Fibroblast of villous mesenchyme (primary cell): ENCODE measurements around the gene LMF2. TPM values are rescaled to one million over a fixed set of nuclear protein-coding genes. Genes with fewer than 3 reads are reported as not detected.

Experiments
- DNase-seq: peaks from one replicate; pipeline ENCODE4 v3.0.0-alpha.2; 2010; ENCODE audit warnings: low read depth
- H3K4me3 ChIP-seq: 2 replicates; pipeline ENCODE4 v1.5.1; 2011; ENCODE audit warnings: low read depth, mild to moderate bottlenecking, low read length
- CTCF ChIP-seq: IDR thresholded peaks from 2 replicates; pipeline ENCODE4 v1.5.1; 2012; ENCODE audit warnings: low read depth, mild to moderate bottlenecking, low read length; ENCODE audit not compliant: insufficient read depth
- total RNA-seq: library from RNA; depleted of rRNA; stranded (reverse); fragments of >200 nt; gene quantifications from 2 replicates; pipeline ENCODE4 v1.2.3, GENCODE V29; 2012

LMF2 gene
- total RNA-seq, 1 donor: 50.1 TPM

GRCh38 chr22:50532824-50533796, 25.6 kb upstream of the LMF2 start:
- peak overlapping the region; percentile 83 for H3K4me3 ChIP-seq
- TF ChIP-seq CTCF: no peak
- peak; percentile 73 for DNase-seq

GRCh38 chr22:50531962-50532674, 24.6 kb upstream of the LMF2 start:
- DNase-seq: peak; percentile 82
- H3K4me3 ChIP-seq: peak overlapping the region; percentile 83
- no peak for TF ChIP-seq CTCF

- no peak for TF ChIP-seq CTCF
- DNase-seq: peak; percentile 63
- H3K4me3 ChIP-seq: peak overlapping the region; percentile 83
Measured at GRCh38 chr22:50531546-50531961, 24.1 kb upstream of the LMF2 start.

GRCh38 chr22:50530877-50531545, 23.5 kb upstream of the LMF2 start:
- H3K4me3 ChIP-seq: peak overlapping the region; percentile 83
- DNase-seq: peak; percentile 93
- TF ChIP-seq CTCF: no peak

- no peak for TF ChIP-seq CTCF
- DNase-seq: no peak
- peak overlapping the region; percentile 83 for H3K4me3 ChIP-seq
Measured at GRCh38 chr22:50530580-50530876, 23.0 kb upstream of the LMF2 start.

GRCh38 chr22:50529897-50530579, 22.5 kb upstream of the LMF2 start, which contains the start of gene TYMP:
TYMP (minus strand) TSS chr22:50530012; CDS start chr22:50529709, 303 bp downstream.
- no peak for TF ChIP-seq CTCF
- H3K4me3 ChIP-seq: peak within 1 kb of the TSS; percentile 83
- DNase-seq: peak; percentile 89
